Trophoblast cell (in vitro differentiated cells and primary cell): ENCODE measurements around the gene GLUD1.
"Not testable (repeated sequence)": the region's sequence is repeated elsewhere in the genome, so short reads cannot be mapped to it uniquely, and the experiment has no call there.

Experiments used
- DNase-seq, 2 donors: peaks; one replicate each; pipeline ENCODE4 v3.0.0-alpha.2; 2016
- H2AFZ ChIP-seq: 2 replicates; pipeline ENCODE4 v1.6.1; 2013; ENCODE audit warnings: low read length, moderate library complexity, mild to moderate bottlenecking; ENCODE audit not compliant: insufficient read depth, poor library complexity
- H2AK5ac ChIP-seq: 2 replicates; pipeline ENCODE4 v1.6.1; 2013; ENCODE audit warnings: mild to moderate bottlenecking, low read length
- H2BK120ac ChIP-seq: 2 replicates; pipeline ENCODE4 v1.6.1; 2013; ENCODE audit warnings: low read length, mild to moderate bottlenecking, moderate library complexity; ENCODE audit not compliant: insufficient read depth, poor library complexity
- H2BK12ac ChIP-seq: 2 replicates; pipeline ENCODE4 v1.6.1; 2013; ENCODE audit warnings: mild to moderate bottlenecking, low read length, moderate library complexity
- H2BK5ac ChIP-seq: 2 replicates; pipeline ENCODE4 v1.6.1; 2013; ENCODE audit warnings: low read length, low read depth, moderate library complexity, mild to moderate bottlenecking; ENCODE audit not compliant: poor library complexity
- H3K14ac ChIP-seq: 2 replicates; pipeline ENCODE4 v1.6.1; 2013; ENCODE audit warnings: mild to moderate bottlenecking, low read length
- H3K18ac ChIP-seq: 2 replicates; pipeline ENCODE4 v1.6.1; 2013; ENCODE audit warnings: mild to moderate bottlenecking, low read length
- H3K23ac ChIP-seq: 2 replicates; pipeline ENCODE4 v1.6.1; 2013; ENCODE audit warnings: low read length
- H3K27ac ChIP-seq: 2 replicates; pipeline ENCODE4 v1.5.1; 2013; ENCODE audit warnings: low read depth, mild to moderate bottlenecking, inconsistent platforms, low read length, moderate library complexity
- H3K27me3 ChIP-seq: 2 replicates; pipeline ENCODE4 v1.6.1; 2013; ENCODE audit warnings: inconsistent platforms, mild to moderate bottlenecking, low read length, moderate library complexity; ENCODE audit not compliant: insufficient read depth
- H3K36me3 ChIP-seq, 2 experiments: 1 replicate in 1 of 2; 2 replicates in 1 of 2; pipeline ENCODE4 v1.6.1; 2013; ENCODE audit warnings: low read length in 2 of 2, mild to moderate bottlenecking in 2 of 2, moderate library complexity in 1 of 2; ENCODE audit not compliant: insufficient read depth in 2 of 2, control insufficient read depth in 1 of 2
- H3K4ac ChIP-seq: 2 replicates; pipeline ENCODE4 v1.6.1; 2013; ENCODE audit warnings: low read depth, mild to moderate bottlenecking, low read length, moderate library complexity
- H3K4me1 ChIP-seq, 2 experiments: 1 replicate in 1 of 2; 2 replicates in 1 of 2; pipeline ENCODE4 v1.6.1; 2013; ENCODE audit warnings: low read length in 2 of 2, mild to moderate bottlenecking in 2 of 2, moderate library complexity in 1 of 2; ENCODE audit not compliant: insufficient read depth in 2 of 2, control insufficient read depth in 1 of 2
- H3K4me2 ChIP-seq: 2 replicates; pipeline ENCODE4 v1.6.1; 2013; ENCODE audit warnings: inconsistent platforms, mild to moderate bottlenecking, low read length, moderate library complexity
- H3K4me3 ChIP-seq: 2 replicates; pipeline ENCODE4 v1.5.1; 2013; ENCODE audit warnings: mild to moderate bottlenecking, low read depth, low read length, inconsistent platforms
- H3K79me1 ChIP-seq: one replicate; pipeline ENCODE4 v1.6.1; 2013; ENCODE audit warnings: low read length
- H3K79me2 ChIP-seq: 2 replicates; pipeline ENCODE4 v1.6.1; 2013; ENCODE audit warnings: low read length, mild to moderate bottlenecking; ENCODE audit not compliant: control insufficient read depth, insufficient read depth, poor library complexity
- H3K9ac ChIP-seq: 2 replicates; pipeline ENCODE4 v1.6.1; 2013; ENCODE audit warnings: mild to moderate bottlenecking, low read length
- H3K9me3 ChIP-seq: 2 replicates; pipeline ENCODE4 v1.6.1; 2013; ENCODE audit warnings: low read depth, mild to moderate bottlenecking, control low read depth, inconsistent platforms, low read length; ENCODE audit not compliant: insufficient read depth
- H4K12ac ChIP-seq: 2 replicates; pipeline ENCODE4 v1.6.1; 2013; ENCODE audit warnings: low read depth, mild to moderate bottlenecking, low read length, moderate library complexity
- H4K8ac ChIP-seq: 2 replicates; pipeline ENCODE4 v1.6.1; 2013; ENCODE audit warnings: low read depth, mild to moderate bottlenecking, low read length, moderate library complexity
- H4K91ac ChIP-seq: one replicate; pipeline ENCODE4 v1.6.1; 2013; ENCODE audit warnings: low read depth, mild to moderate bottlenecking, low read length, moderate library complexity
- WGBS: extraction: QIAGEN DNeasy Blood & Tissue Kit; methylation state at CpG from one replicate; pipeline ENCODE4 v1.1.7; 2013; ENCODE audit warnings: missing lambda C conversion rate; ENCODE audit not compliant: insufficient read length, insufficient coverage; ENCODE audit errors: extremely low coverage; 5-methylcytosine and 5-hydroxymethylcytosine counted together

The GLUD1 gene

GRCh38 chr10:87105446-87106124 lies 10.9 kb upstream of the GLUD1 start:
- Histone ChIP-seq H3K4ac (no peak overlapping the region), H2AK5ac (no peak overlapping the region), H2BK5ac (no peak overlapping the region), H2BK120ac (no peak overlapping the region), H3K79me2 (no peaks in the 10 kb centered on the region), H3K79me1 (no peaks in the 10 kb centered on the region), H3K23ac (no peak overlapping the region), H3K9me3 (no peaks in the 10 kb centered on the region), H3K9ac (no peak overlapping the region), H3K36me3 (peaks cover 9% of the 10 kb centered on the region in 2 experiments), H2AFZ (no peak overlapping the region), H4K91ac (no peak overlapping the region), H3K18ac (no peak overlapping the region), H3K14ac (no peak overlapping the region), H3K27ac (no peak overlapping the region), H2BK12ac (no peak overlapping the region), H4K8ac (no peak overlapping the region), H4K12ac (no peak overlapping the region), H3K4me3 (no peak overlapping the region), H3K4me1 (no peaks in the 10 kb centered on the region), H3K27me3 (no peaks in the 10 kb centered on the region), H3K4me2 (no peak overlapping the region)
- no CpG with 5 or more reads among the region's 7 CpGs for WGBS
- DNase-seq, result no peak

GRCh38 chr10:87104727-87105126 lies 10.1 kb upstream of the GLUD1 start:
- H2AFZ ChIP-seq, H3K4me1 ChIP-seq, H3K36me3 ChIP-seq, H2BK5ac ChIP-seq, H4K8ac ChIP-seq, DNase-seq, H3K9me3 ChIP-seq, H4K91ac ChIP-seq, H2BK12ac ChIP-seq, H4K12ac ChIP-seq, H3K23ac ChIP-seq, H2AK5ac ChIP-seq, H3K79me1 ChIP-seq, H3K4me3 ChIP-seq, H3K4ac ChIP-seq, H3K27ac ChIP-seq, H3K27me3 ChIP-seq, H3K14ac ChIP-seq, H3K4me2 ChIP-seq, H2BK120ac ChIP-seq, H3K79me2 ChIP-seq, H3K9ac ChIP-seq, H3K18ac ChIP-seq: not testable (repeated sequence)
- WGBS, result no CpG with 5 or more reads among the region's 8 CpGs

- Histone ChIP-seq H2BK5ac (no peak overlapping the region), H3K27ac (no peak overlapping the region), H3K4me3 (no peak overlapping the region), H3K14ac (no peak overlapping the region), H4K8ac (no peak overlapping the region), H2AK5ac (no peak overlapping the region), H3K4me2 (no peak overlapping the region), H3K4me1 (no peaks in the 10 kb centered on the region), H3K9ac (no peak overlapping the region), H3K4ac (no peak overlapping the region), H3K79me2 (no peaks in the 10 kb centered on the region), H4K12ac (no peak overlapping the region), H3K79me1 (no peaks in the 10 kb centered on the region), H3K9me3 (no peaks in the 10 kb centered on the region), H3K18ac (no peak overlapping the region), H2BK12ac (no peak overlapping the region), H3K23ac (no peak overlapping the region), H3K27me3 (no peaks in the 10 kb centered on the region), H4K91ac (no peak overlapping the region), H2AFZ (no peak overlapping the region), H3K36me3 (peaks cover 1 to 8% of the 10 kb centered on the region in 2 experiments), H2BK120ac (no peak overlapping the region)
- no peak for DNase-seq
- no CpG with 5 or more reads among the region's 2 CpGs for WGBS
These were observed 7.4 kb upstream of the GLUD1 start for GRCh38 chr10:87101996-87102395.

GRCh38 chr10:87095236-87095945 lies 748 bp upstream of the GLUD1 start:
- peaks cover 1 to 3% of the 10 kb centered on the region in 2 experiments for H3K36me3 ChIP-seq
- peak; percentile 84 to 85 for DNase-seq
- peak overlapping the region; percentile 89 for H3K27ac ChIP-seq
- no peak overlapping the region for H3K23ac ChIP-seq
- H3K4me1 ChIP-seq, result peaks cover 0 to 7% of the 10 kb centered on the region in 2 experiments
- peak overlapping the region; percentile 12 for H3K18ac ChIP-seq
- H2BK12ac ChIP-seq, result no peak overlapping the region
- peaks cover 15% of the 10 kb centered on the region for H3K79me1 ChIP-seq
- H3K9me3 ChIP-seq, result no peaks in the 10 kb centered on the region
- peak overlapping the region; percentile 61 for H3K4ac ChIP-seq
- peak overlapping the region; percentile 67 for H3K4me2 ChIP-seq
- peak overlapping the region; percentile 88 for H4K91ac ChIP-seq
- peak overlapping the region; percentile 91 for H2BK5ac ChIP-seq
- peak overlapping the region; percentile 47 for H3K14ac ChIP-seq
- no peaks in the 10 kb centered on the region for H3K27me3 ChIP-seq
- peak overlapping the region; percentile 29 for H3K9ac ChIP-seq
- H2BK120ac ChIP-seq, result peak overlapping the region; percentile 70
- peak overlapping the region; percentile 92 for H2AFZ ChIP-seq
- no CpG with 5 or more reads among the region's 60 CpGs for WGBS
- H4K12ac ChIP-seq, result peak overlapping the region; percentile 3
- peak overlapping the region; percentile 65 for H3K4me3 ChIP-seq
- H2AK5ac ChIP-seq, result no peak overlapping the region
- H4K8ac ChIP-seq, result peak overlapping the region; percentile 49
- peaks cover 9% of the 10 kb centered on the region for H3K79me2 ChIP-seq
